ENCODE data around the gene GTF2H4. TPM values are rescaled to one million over a fixed set of nuclear protein-coding genes. Genes with fewer than 3 reads are reported as not detected.

GTF2H4 gene
- total RNA-seq, 1 experiment from 2014 or later: 33.9 TPM

- CTCF ChIA-PET: interaction anchor here (0.5 to 21.4 kb wide), 49 partner anchors 8 to 1051 kb away, joined by 3 to 749 read pairs (median 6); partner anchors contain the start of genes DDR1, MUCL3, PSORS1C1 and SFTA2
- peaks cover 46% of the 10 kb centered on the region for H3K36me3 Mint-ChIP-seq (ENCODE audit: insufficient read depth, unreplicated experiment)
- peak overlapping the region; percentile 92 for H3K27ac Mint-ChIP-seq (ENCODE audit: low read depth, unreplicated experiment)
- peak overlapping the region; percentile 77 for H3K4me3 Mint-ChIP-seq (ENCODE audit: unreplicated experiment)
- no peaks in the 10 kb centered on the region for H3K9me3 Mint-ChIP-seq (ENCODE audit: unreplicated experiment)
- no peak for TF ChIP-seq CTCF (IDR thresholded peaks at IDR 0.05; ENCODE audit: unreplicated experiment)
- intact Hi-C loops (cut with micrococcal nuclease): loop anchor here (1.0 kb wide), 4 partner anchors 27 to 155 kb away; no protein-coding TSS in a partner anchor
- H3K27me3 Mint-ChIP-seq (ENCODE audit: insufficient read depth, unreplicated experiment): no peaks in the 10 kb centered on the region
- peaks cover 18% of the 10 kb centered on the region for H3K4me1 Mint-ChIP-seq (ENCODE audit: insufficient read depth, unreplicated experiment)
- BruUV-seq (replicated peaks): no TSS peak
- POLR2A ChIA-PET: interaction anchor here (0.8 to 5.4 kb wide), 34 partner anchors 11 to 224 kb away, joined by 3 to 100 read pairs (median 5); partner anchors contain the start of genes DDR1, FLOT1, MUC21 and NRM
- no peak for DNase-seq (ENCODE audit: unreplicated experiment)
Observed at GRCh38 chr6:30914854-30915590, 7.0 kb downstream of the GTF2H4 start.

GRCh38 chr6:30915591-30915946, 7.6 kb downstream of the GTF2H4 start:
- CTCF ChIA-PET: interaction anchor here (0.5 to 21.4 kb wide), 53 partner anchors 9 to 1050 kb away, joined by 3 to 749 read pairs (median 6); partner anchors contain the start of genes DDR1, MUC21, MUC22 and MUCL3
- POLR2A ChIA-PET: interaction anchor here (0.7 to 5.4 kb wide), 32 partner anchors 10 to 200 kb away, joined by 3 to 100 read pairs (median 5); partner anchors contain the start of genes DDR1, MUC21 and PSORS1C1
- intact Hi-C loops (cut with micrococcal nuclease): loop anchor here (1.0 kb wide), 3 partner anchors 27 to 155 kb away; no protein-coding TSS in a partner anchor
- Mint-ChIP-seq H3K9me3 (ENCODE audit: unreplicated experiment) (no peaks in the 10 kb centered on the region), H3K36me3 (ENCODE audit: insufficient read depth, unreplicated experiment) (peaks cover 52% of the 10 kb centered on the region), H3K4me3 (ENCODE audit: unreplicated experiment) (peak overlapping the region; percentile 77), H3K27me3 (ENCODE audit: insufficient read depth, unreplicated experiment) (no peaks in the 10 kb centered on the region), H3K4me1 (ENCODE audit: insufficient read depth, unreplicated experiment) (peaks cover 18% of the 10 kb centered on the region), H3K27ac (ENCODE audit: low read depth, unreplicated experiment) (peak overlapping the region; percentile 92)
- DNase-seq (ENCODE audit: unreplicated experiment): peak; percentile 75
- TF ChIP-seq CTCF (IDR thresholded peaks at IDR 0.05; ENCODE audit: unreplicated experiment): peak; percentile 83
- BruUV-seq (replicated peaks): no TSS peak

- H3K27ac Mint-ChIP-seq (ENCODE audit: low read depth, unreplicated experiment): peak overlapping the region; percentile 67
Observed at GRCh38 chr6:30917041-30917440, 9.0 kb downstream of the GTF2H4 start.

More at GRCh38 chr6:30917041-30917440, 9.0 kb downstream of the GTF2H4 start:
- no peak for TF ChIP-seq CTCF (IDR thresholded peaks at IDR 0.05; ENCODE audit: unreplicated experiment)
- Mint-ChIP-seq H3K27me3 (ENCODE audit: insufficient read depth, unreplicated experiment) (no peaks in the 10 kb centered on the region), H3K9me3 (ENCODE audit: unreplicated experiment) (no peaks in the 10 kb centered on the region), H3K36me3 (ENCODE audit: insufficient read depth, unreplicated experiment) (peaks cover 47% of the 10 kb centered on the region), H3K4me1 (ENCODE audit: insufficient read depth, unreplicated experiment) (peaks cover 21% of the 10 kb centered on the region), H3K4me3 (ENCODE audit: unreplicated experiment) (no peak overlapping the region)
- ChIA-PET POLR2A (interaction anchor here (0.8 to 5.4 kb wide), 7 partner anchors 9 to 162 kb away, joined by 3 to 100 read pairs (median 7); partner anchors contain the start of genes DDR1 and GTF2H4), CTCF (interaction anchor here (0.6 to 21.4 kb wide), 9 partner anchors 11 to 198 kb away, joined by 3 to 749 read pairs (median 21); partner anchors contain the start of genes MUCL3, PSORS1C1 and SFTA2)
- no peak for DNase-seq (ENCODE audit: unreplicated experiment)
- intact Hi-C loops (cut with micrococcal nuclease): no loop called here
- BruUV-seq (replicated peaks): no TSS peak

All from MCF 10A (cell line).